Stomach (tissue), 4 donors: Measurements from ENCODE around the gene SBF2.
"Not testable (repeated sequence)": the region's sequence is repeated elsewhere in the genome, so short reads cannot be mapped to it uniquely, and the experiment has no call there.

Source experiments
- CTCF ChIP-seq, 7 experiments: fragments of 450-650 bp in 4 of 7; fragments of 200-600 bp in 3 of 7; sonication (generic) in 3 of 7; IDR thresholded peaks; one replicate each; pipeline ENCODE4 v1.5.1; 2016 to 2019; ENCODE audit warnings: antibody characterized with exemption in 7 of 7, control low read depth in 2 of 7, mild to moderate bottlenecking in 1 of 7
- EP300 ChIP-seq: sonication (generic); formaldehyde crosslinking; IDR thresholded peaks from one replicate; pipeline ENCODE4 v1.6.1; 2017; ENCODE audit warnings: antibody characterized with exemption
- POLR2A ChIP-seq, 4 donors: fragments of 450-650 bp; IDR thresholded peaks; one replicate each; pipeline ENCODE4 v1.6.1; 2016; ENCODE audit warnings: antibody characterized with exemption in 4 of 4, control low read depth in 2 of 4, mild to moderate bottlenecking in 1 of 4, moderate library complexity in 1 of 4
- POLR2AphosphoS5 ChIP-seq, 3 donors: sonication (generic); formaldehyde crosslinking; IDR thresholded peaks; one replicate each; pipeline ENCODE4 v1.6.1; 2016; ENCODE audit warnings: antibody characterized with exemption in 3 of 3

DNA sequence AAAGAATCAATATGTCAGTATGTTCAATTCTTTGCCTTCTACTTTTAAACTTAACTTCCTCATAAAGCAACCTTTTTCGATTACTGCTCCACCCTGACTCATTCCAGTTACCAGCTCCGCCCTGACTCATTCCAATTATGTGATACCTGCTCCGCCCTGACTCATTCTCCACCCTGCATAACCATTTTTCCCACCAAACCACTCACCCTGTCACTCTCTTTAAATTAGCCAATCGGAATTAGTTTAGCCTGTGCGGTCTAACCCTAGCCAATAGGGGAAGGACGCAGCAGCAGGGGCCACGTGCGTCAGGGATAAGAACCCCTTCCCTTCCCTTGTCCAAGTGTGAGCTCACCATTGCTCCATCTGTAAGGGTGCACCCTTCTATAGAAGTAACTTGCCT lies 393.8 kb downstream of the SBF2 start:
- TF ChIP-seq CTCF (IDR thresholded peaks at IDR 0.05); POLR2A (IDR thresholded peaks at IDR 0.05); POLR2AphosphoS5 (IDR thresholded peaks at IDR 0.05); EP300: not testable (repeated sequence)
